HG03575 (cell line): ENCODE data around the gene CTCF.

ENCODE experiments used
- ATAC-seq: cut with Tn5 transposase; IDR thresholded peaks from one replicate; pipeline ENCODE4 v1.9.1; 2021; ENCODE audit not compliant: unreplicated experiment, insufficient number of reproducible peaks, low FRiP score; ENCODE audit errors: extremely low read depth

CTCF gene

DNA sequence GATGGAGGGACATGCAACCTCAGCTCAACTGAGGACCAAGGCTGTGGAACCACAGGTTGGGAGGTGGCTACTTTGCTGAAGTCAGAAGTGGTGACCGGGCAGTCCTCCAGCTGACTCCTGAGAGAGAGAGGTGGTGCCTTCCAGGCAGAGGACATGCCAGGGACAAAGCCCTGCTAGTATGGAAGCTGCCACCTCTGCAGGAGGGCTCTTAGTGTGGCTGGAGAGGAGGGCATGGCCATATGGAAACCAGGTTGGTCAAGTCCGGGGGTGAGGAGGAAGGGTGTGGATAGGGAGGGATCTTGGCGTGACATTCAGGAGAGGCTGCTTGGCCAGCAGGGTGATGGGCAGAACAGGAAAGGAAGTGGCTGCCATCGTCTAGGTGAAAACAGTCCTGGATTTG is 110.0 kb downstream of the CTCF start:
- ATAC-seq: no peak

DNA sequence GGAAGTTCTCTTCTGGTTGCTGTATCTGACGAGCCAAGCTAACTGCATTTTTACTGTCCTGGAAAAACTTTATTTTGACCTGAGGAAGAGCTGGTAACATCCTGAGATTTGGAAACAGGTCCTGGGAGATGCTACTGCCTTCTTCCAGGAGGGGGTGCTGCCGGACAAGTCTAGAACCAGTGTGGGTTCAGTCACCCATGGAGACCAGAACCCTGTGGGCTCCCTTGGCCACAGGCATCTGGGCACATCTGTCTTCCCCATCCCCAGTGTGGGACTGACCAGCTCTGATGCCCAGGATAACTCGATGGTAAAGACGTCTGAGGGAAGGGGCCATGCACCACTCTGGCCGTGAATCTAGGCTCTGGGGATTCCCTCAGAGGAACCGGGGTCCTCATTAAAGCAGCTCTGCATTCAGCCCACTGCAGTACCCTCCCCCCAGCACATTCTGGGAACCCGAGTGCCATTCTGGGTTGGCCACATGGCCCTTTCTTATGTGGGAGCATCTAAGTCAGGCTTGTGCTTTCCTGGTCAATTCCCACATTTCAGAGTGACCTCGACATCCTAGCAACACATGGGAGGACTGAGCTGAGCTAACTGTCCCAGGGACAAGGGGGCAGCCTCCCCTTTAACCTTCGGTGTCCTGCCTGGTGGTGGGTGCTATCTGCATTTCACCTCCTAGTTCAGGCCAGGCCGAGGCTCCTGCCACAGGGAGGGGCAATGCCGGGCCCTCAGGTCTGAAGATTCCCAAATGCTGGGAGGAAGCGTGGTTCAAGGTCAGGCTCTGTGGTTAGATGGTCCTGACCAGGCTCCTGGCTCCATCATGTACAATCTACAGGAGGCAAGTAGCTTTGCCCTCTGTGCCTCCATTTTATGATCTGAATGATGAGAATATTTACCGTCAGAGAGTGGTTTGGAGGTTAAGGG is 110.7 kb downstream of the CTCF start:
- ATAC-seq: no peak

GRCh38 chr16:67673712-67674580 is 111.6 kb downstream of the CTCF start:
- ATAC-seq: no peak

DNA sequence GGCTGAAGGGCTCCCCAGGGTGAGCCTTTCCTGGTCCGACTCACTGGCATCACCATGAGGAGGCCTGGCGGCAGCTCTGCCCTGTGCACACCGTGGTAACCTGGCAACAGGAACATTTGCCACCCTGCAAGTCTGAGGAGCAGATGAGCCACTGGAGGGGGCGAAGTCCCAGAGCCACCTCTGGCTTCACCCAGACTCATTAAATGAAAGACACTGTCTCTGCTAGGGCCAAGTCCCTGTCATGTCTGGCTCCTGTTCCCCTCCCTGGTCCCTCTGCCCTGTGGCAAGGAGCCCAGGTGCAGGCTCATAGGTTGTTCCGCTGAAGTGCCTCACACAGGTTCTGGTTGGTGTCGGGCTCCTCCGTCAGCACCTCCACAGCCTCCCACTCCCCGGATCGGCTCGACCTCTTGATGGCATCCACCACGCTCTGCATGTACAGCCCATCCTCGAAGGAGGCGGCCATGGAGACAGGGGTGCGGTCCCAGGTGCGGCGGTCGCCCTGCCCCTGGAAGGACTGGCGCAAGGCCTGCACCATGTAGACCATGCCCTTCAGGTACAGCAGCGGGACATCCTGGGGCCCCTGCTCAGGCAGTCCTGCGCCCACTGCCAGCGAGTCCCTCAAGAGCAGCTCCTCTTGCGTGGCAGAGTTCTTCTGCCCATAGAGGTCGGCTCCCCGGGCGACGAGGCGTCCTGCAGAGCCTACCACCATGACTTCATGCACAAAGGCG is 112.7 kb downstream of the CTCF start:
- ATAC-seq: no peak

DNA sequence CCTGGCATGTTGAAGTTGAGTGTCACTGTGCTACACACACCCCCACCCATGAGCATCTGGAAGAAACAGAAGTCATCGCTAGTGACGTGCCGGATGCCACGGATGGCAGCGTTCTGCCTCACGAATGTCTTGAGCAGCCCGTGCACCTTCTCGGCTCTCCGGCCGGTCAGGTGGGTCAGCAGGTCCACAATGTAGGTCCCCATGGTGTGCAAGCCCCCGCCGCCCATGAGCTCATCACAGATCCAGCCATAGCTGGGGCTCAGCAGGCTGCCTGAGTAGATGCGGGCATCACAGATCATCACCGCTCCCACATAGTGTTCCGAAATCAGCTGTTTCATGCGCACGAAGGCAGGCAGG is 113.2 kb downstream of the CTCF start:
- no peak for ATAC-seq

DNA sequence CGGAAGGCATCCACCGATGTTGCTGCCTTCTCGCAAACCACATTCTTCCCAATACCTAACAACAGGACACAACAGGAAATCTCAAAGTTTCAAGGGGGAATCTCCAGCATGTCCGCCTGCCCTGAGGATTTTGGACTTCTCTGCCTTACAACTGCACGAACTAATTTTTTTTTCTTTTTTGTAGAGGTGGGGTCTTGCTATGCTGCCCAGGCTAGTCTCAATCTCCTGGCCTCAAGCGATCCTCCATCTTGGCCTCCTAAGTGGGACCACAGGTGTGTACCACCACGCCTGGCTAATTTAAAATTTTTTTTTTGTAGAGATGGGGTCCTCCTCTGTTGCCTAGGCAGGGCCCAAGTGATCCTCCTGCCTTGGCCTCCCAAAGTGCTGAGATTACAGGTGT is 113.7 kb downstream of the CTCF start:
- ATAC-seq: no peak

DNA sequence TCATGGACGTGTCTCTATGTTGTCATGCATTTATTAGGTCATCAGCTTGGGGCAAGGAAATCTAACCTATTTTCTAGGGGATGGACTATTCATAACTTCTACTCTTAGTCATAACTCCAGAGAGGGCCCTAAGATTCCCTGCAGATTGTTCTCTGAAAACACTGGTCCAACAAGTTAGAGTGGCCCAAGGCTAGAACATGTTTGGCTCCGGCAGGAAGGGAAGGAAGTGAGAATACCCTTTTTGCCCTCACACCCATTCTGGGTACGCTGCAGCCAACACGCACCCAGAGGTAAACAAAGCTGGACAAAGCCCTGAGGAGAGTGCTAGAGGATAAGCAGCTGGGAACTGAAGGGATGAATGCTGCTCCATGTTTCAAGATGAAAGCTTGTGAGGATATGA is 114.2 kb downstream of the CTCF start:
- no peak for ATAC-seq

GRCh38 chr16:67676939-67677338 is 114.6 kb downstream of the CTCF start:
- no peak for ATAC-seq

GRCh38 chr16:67677712-67678111 is 115.4 kb downstream of the CTCF start:
- ATAC-seq: no peak

- no peak for ATAC-seq
Observed at GRCh38 chr16:67678354-67679023, 116.2 kb downstream of the CTCF start.

DNA sequence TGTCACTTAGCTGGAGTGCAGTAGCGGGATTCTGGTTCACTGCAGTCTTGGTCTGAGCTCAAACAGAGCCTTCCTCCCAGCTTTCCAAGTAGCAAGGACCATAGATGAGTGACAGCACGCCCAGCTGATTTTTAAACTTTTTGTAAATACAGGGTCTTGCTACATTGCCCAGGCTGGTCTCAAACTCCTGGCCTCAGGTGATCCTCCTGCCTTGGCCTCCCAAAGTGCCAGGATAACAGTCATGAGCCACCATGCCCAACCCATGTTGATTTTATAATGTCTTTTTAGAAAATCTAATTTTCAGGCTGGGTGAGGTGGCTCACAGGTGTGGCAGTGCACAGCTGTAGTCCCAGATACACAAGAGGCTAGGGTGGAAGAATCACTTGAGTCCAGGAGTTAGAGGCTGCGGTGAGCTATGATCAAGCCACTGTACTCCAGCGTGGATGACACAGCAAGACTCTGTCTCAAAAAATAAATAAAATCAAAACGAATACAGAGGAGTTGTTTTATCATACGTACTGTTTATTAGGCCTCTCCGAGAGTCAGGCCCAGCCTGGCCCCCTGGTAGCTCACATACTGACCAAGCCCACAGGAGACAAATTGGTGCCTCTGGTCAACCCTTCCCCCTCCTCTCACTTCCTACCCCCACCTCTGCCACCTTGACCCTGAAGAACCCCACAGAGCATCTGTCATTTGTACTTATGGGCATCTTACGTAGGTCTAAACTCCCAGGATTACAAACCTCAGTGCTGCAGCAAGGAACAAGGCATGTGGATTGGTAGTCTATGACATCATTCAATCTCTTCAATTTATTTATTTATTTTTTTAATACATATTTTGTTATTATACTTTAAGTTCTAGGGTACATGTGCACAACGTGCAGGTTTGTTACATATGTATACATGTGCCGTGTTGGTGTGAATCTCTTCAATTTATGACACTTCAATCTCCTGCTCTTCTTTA is 117.9 kb downstream of the CTCF start:
- ATAC-seq: no peak

DNA sequence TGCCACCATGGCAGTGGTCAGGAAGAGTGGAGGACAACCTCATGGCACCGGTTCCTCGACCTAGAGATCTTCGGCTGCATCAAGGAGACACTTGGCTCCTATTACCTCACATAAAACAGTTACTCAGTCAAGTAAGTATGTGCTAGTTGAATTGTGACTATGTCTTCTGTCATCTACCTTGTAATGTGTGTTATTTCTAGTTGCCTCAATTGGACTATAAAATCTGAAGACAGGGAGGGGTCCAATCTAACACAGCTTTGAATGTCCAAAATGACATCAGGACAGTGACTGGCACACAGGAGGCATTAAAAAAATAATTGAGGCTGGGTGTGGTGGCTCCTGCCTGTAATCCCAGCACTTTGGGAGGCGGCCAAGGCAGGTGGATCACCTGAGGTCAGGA is 121.4 kb downstream of the CTCF start:
- ATAC-seq: no peak

- ATAC-seq: no peak
Observed at GRCh38 chr16:67685388-67686112, 123.2 kb downstream of the CTCF start.
